ENCODE data around the gene SLC25A6. TPM values are rescaled to one million over a fixed set of nuclear protein-coding genes. Genes with fewer than 3 reads are reported as not detected.

SLC25A6 gene
- total RNA-seq, 1 experiment from 2014 or later, result 553 TPM

DNA sequence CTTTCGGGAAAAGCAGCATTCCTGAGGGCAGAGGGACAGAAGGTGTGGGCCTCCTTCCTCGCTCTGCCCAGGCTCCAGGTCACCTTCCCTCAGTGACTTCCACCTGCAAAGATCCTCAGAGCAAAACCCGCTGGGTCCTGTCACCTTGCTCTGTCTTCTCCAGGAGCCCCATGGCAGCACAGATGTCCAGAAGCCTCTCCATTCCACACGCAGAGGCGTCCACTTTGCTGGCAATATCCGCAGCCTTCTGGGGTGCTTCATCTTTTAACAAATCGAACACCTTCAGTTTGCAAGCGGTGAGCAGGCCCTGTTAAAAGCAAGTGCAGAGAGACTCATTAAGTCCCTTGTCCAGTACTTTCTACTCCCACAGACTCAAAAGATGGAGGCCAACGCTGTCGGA lies 33.5 kb upstream of the SLC25A6 start:
- H3K36me3 Mint-ChIP-seq (ENCODE audit: insufficient read depth in 1 of 3, low read depth in 3 of 3), result peaks cover 74 to 82% (median 80%) of the 10 kb centered on the region in 3 experiments
- Histone ChIP-seq H3K27me3 (ENCODE audit: insufficient read depth, low read length) (no peaks in the 10 kb centered on the region), H3K79me1 (ENCODE audit: insufficient read depth, low read depth, low read length, poor library complexity, severe bottlenecking) (no peaks in the 10 kb centered on the region), H2BK120ac (ENCODE audit: low read depth, low read length, poor library complexity, severe bottlenecking) (no peak overlapping the region), H2AK5ac (ENCODE audit: insufficient read length, low read length) (no peak overlapping the region), H3K4me1 (ENCODE audit: insufficient read depth, low read length) (no peaks in the 10 kb centered on the region), H2BK15ac (ENCODE audit: low read depth, low read length) (no peak overlapping the region), H4K91ac (ENCODE audit: insufficient read length, low read depth, low read length) (no peak overlapping the region), H3T11ph (ENCODE audit: low read length) (no peak overlapping the region), H3K27ac (ENCODE audit: insufficient read length, low read depth, low read length) (no peak overlapping the region), H3K23ac (ENCODE audit: insufficient read length, low read depth, low read length) (no peak overlapping the region), H3K9me3 (ENCODE audit: control insufficient read depth, low read depth, low read length) (peaks cover 26% of the 10 kb centered on the region), H3K56ac (ENCODE audit: insufficient read length, low read depth, low read length) (no peak overlapping the region), H3K79me2 (ENCODE audit: insufficient read depth, low read length) (no peaks in the 10 kb centered on the region), H3K14ac (ENCODE audit: insufficient read depth, low read length) (no peak overlapping the region), H3K9ac (ENCODE audit: extremely low read depth, insufficient read length, low read length) (no peak overlapping the region), H3K4ac (ENCODE audit: low read depth, low read length) (no peak overlapping the region), H2AFZ (ENCODE audit: low read length) (no peak overlapping the region), H2BK5ac (ENCODE audit: insufficient read length, low read length) (no peak overlapping the region), H4K20me1 (ENCODE audit: control insufficient read depth, insufficient read depth, insufficient read length) (no peaks in the 10 kb centered on the region), H2BK20ac (ENCODE audit: low read depth, low read length, poor library complexity, severe bottlenecking) (no peak overlapping the region), H3K18ac (ENCODE audit: insufficient read length, low read depth, low read length) (no peak overlapping the region), H4K8ac (replicated peaks; ENCODE audit: insufficient read length, low read depth, low read length) (no peak overlapping the region), H3K23me2 (ENCODE audit: insufficient read length, low read depth, low read length, poor library complexity, severe bottlenecking) (no peaks in the 10 kb centered on the region), H4K5ac (ENCODE audit: insufficient read length, low read depth, low read length) (no peak overlapping the region), H3K4me2 (ENCODE audit: insufficient read depth, insufficient read length, low read length) (no peak overlapping the region), H2BK12ac (ENCODE audit: insufficient read length, low read depth, low read length) (no peak overlapping the region)
- H3K4me1 Mint-ChIP-seq, result peaks cover 1 to 4% of the 10 kb centered on the region in 2 experiments; a peak in 3 of 4 replicates
- peaks cover 3% of the 10 kb centered on the region for H3K27me3 Mint-ChIP-seq (ENCODE audit: low read depth)
- WGBS (ENCODE audit: extremely low coverage, insufficient read length, low lambda C conversion rate), result no CpG with 5 or more reads among the region's 10 CpGs
- TF ChIP-seq, protein P1, sequence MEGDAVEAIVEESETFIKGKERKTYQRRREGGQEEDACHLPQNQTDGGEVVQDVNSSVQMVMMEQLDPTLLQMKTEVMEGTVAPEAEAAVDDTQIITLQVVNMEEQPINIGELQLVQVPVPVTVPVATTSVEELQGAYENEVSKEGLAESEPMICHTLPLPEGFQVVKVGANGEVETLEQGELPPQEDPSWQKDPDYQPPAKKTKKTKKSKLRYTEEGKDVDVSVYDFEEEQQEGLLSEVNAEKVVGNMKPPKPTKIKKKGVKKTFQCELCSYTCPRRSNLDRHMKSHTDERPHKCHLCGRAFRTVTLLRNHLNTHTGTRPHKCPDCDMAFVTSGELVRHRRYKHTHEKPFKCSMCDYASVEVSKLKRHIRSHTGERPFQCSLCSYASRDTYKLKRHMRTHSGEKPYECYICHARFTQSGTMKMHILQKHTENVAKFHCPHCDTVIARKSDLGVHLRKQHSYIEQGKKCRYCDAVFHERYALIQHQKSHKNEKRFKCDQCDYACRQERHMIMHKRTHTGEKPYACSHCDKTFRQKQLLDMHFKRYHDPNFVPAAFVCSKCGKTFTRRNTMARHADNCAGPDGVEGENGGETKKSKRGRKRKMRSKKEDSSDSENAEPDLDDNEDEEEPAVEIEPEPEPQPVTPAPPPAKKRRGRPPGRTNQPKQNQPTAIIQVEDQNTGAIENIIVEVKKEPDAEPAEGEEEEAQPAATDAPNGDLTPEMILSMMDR (conservative IDR thresholded peaks at IDR 0.05), result no peak
- H3K4me3 Mint-ChIP-seq, result no peak overlapping the region
- DNase-seq, result no peak
- peaks cover 33 to 37% of the 10 kb centered on the region in 2 experiments for H3K9me3 Mint-ChIP-seq
- H3K27ac Mint-ChIP-seq, result no peak overlapping the region

Data from H9 (cell line).